HG02973 (cell line): ENCODE results near the gene UBAP2.

Source experiments
- ATAC-seq: cut with Tn5 transposase; IDR thresholded peaks from one replicate; pipeline ENCODE4 v1.9.1; 2021; ENCODE audit warnings: moderate library complexity; ENCODE audit not compliant: unreplicated experiment

Gene UBAP2

GRCh38 chr9:33924978-33925797, 123.5 kb downstream of the UBAP2 start:
- ATAC-seq: no peak

DNA sequence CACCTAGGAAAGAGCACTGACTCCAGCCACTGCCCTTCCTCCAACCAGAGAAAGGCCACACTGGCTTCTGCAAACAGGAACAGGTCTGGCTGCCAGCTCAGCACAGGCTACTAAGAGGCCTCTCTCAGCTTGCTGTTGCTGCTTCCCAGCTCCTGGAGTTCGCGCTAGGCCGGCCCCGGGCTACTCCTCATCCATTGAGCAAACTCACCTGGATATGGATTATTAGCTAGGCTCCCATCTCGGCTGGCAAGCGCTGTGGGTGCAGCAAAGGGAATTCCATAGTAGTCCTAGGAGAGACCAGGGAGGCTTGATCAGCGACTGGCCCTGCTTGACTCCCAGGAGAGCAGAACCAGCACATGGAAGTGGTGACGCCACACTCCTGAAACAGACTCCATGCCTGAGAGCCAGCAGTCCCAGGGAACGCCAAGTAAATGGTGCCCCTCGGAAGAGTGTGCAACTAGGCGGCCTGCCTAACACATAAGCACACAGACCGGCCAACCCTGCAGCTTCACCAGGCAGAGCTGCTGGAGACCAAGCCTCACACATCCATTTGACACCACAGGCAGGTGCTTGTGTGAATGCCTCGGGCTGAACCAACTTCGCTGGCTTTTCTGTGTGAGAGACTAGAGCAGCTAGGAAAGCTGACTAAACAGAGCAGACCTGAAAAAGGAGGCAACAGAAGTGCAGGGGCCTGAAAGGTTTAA, 124.5 kb downstream of the UBAP2 start:
- ATAC-seq: no peak

DNA sequence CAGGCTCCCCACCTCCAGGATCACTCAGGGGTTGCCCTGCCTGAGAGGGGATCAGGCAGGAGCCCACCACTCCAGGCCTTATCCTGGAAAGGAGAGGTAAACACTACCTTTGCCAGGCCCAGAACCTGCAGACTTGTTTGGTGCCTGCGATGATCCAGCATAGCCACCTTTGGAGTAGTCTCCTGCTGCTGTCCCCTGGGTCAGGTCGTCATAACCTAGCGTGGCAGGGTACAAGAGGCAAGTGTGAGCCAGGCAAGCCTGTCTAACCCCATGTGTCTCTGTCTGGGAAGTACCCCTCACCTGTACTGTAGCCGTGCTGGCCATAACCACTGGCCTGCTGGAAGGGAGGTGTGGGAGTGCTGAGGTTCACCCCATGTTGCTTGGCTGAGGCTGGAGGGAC, 125.6 kb downstream of the UBAP2 start:
- no peak for ATAC-seq

- ATAC-seq: no peak
Observed at GRCh38 chr9:33921967-33922895, 126.5 kb downstream of the UBAP2 start.

DNA sequence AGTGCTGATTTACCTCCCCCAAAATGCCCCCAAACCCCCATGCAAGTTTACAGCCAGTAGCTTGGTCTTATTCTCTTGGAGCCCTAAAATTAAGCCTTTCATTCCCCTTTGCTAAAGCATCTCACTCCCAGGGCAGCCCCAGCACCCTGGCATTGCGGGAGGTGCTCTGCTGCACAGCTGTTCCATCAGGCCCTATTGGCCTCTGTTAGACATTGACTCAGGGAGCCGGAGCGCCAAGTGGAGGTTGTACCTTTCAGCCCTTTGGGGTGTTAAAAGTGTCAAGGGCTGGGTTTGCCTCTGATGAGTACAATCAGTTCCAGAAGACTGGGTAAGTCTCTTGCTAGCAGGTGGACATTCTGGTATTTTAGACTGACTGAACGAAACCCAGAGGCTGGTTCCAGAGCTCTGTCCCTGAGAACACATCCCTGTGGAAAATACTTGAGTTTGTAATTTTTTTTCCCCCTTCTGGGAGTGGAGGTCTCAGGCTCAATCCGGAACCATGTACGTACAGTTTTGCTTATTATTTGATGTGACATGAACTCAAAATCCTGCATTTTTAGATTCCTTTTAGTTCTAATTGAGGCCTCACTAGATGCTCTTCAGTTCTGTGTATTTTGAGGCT, 129.3 kb downstream of the UBAP2 start:
- no peak for ATAC-seq

DNA sequence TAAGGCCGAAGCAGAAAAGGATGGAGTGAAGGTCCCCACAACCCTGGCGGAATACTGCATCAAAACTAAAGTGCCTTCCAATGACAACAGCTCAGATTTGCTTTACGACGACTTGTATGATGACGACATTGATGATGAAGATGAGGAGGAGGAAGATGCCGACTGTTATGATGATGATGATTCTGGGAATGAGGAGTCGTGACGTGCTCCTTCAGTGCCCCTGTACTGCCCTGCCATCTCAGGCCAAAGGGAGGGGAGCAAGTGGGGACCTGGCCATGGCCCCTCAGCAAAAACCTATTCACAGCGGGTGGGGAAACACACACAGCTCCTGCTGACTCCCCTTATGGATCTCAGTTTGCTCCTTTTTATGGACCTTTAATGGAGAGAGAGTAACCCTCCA, 131.7 kb downstream of the UBAP2 start:
- ATAC-seq: no peak

DNA sequence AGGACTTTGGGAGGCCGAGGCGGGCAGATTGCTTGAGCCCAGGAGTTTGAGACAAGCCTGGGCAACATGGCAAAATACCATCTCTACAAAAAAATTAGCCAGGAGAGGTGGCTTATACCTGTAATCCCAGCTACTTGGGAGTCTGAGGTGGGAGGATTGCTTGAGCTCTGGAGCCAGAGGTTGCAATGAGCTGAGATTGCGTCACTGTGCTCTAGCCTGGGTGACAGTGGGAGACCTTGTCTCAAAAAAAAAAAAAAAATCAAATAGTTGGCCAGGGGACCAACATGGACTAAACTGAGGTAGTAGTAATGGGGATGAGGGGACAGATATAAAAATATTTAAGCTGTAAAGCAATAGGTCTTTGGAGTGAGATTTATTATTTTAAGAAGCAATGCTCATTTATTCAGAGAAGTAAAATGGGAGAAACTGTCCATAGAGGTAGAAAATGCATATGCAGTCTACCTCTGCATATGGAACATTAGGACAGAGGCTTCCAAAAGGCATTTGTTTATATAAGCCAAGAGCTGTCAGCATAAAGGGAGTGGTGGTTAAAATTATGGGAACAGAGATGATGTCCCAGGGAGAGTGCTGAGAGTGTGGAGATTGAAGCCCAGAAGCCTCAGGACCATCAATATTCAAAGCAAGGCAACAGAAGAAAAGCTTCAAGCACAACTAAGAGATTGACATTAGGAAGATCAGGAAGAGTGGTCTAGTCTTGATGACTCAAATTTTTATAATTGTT, 133.6 kb downstream of the UBAP2 start:
- no peak for ATAC-seq

- no peak for ATAC-seq
Observed at GRCh38 chr9:33913541-33913940, 135.1 kb downstream of the UBAP2 start.

DNA sequence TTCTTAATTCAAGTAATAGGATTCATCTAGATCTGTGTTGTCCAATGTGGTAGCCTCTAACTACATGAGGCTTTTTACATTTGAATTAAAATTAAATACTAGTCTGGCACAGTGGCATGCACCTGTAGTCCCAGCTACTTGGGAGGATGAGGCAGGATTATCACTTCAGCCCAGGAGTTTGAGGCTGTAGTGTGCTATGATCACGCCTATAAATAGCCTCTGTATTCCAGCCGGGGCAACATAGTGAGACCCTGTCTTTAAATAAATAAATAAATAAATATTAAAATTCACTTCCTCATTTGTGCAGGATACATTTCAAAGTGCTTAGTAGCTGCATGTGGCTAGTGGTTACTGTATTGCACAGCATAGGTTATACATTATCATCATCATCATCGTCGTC, 139.9 kb downstream of the UBAP2 start:
- ATAC-seq: no peak

DNA sequence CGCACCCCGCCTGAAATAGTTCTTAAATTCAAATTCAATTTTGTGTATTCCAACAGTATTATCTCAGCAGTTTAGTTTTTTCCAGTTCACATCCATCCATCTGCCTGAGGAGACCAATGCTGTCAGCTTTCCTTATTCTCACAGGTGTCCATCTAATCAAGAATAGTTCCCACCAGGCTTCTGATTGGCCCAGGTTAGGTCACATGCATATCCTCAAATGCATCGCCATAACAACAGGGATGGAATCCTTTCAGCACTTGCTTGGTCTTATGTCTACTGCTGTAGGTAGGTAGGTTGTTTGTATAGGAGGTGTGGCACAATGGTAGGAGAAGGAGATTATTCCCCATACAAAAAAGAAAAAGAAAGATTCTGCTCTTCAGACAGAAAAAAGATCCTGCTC, 140.6 kb downstream of the UBAP2 start:
- no peak for ATAC-seq

GRCh38 chr9:33907347-33907746, 141.3 kb downstream of the UBAP2 start:
- no peak for ATAC-seq

DNA sequence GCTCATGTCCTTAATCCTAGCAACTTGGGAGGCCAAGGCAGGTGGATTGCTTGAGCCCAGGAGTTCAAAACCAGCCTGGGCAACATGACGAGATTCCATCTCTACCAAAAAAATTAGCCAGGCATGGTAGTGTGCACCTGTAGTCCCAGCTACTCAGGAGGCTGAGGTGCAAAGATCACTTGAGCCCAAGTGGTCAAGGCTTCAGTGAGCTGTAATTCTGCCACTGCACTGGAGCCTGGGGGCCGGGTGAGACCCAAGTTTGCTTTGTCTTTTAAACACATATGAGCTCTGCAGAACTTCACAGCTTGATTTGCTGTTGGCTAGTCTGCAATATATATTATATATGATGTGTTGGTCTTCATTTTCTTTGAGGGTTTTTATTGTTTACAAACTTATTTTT, 141.9 kb downstream of the UBAP2 start:
- ATAC-seq: no peak

GRCh38 chr9:33905137-33905536, 143.6 kb downstream of the UBAP2 start:
- no peak for ATAC-seq

- ATAC-seq: no peak
Observed at GRCh38 chr9:33903157-33903780, 145.4 kb downstream of the UBAP2 start.

GRCh38 chr9:33894316-33894715, 154.4 kb downstream of the UBAP2 start:
- no peak for ATAC-seq

- ATAC-seq: no peak
Observed at GRCh38 chr9:33893861-33894260, 154.8 kb downstream of the UBAP2 start.

GRCh38 chr9:33885948-33886347, 162.7 kb downstream of the UBAP2 start:
- ATAC-seq: no peak

DNA sequence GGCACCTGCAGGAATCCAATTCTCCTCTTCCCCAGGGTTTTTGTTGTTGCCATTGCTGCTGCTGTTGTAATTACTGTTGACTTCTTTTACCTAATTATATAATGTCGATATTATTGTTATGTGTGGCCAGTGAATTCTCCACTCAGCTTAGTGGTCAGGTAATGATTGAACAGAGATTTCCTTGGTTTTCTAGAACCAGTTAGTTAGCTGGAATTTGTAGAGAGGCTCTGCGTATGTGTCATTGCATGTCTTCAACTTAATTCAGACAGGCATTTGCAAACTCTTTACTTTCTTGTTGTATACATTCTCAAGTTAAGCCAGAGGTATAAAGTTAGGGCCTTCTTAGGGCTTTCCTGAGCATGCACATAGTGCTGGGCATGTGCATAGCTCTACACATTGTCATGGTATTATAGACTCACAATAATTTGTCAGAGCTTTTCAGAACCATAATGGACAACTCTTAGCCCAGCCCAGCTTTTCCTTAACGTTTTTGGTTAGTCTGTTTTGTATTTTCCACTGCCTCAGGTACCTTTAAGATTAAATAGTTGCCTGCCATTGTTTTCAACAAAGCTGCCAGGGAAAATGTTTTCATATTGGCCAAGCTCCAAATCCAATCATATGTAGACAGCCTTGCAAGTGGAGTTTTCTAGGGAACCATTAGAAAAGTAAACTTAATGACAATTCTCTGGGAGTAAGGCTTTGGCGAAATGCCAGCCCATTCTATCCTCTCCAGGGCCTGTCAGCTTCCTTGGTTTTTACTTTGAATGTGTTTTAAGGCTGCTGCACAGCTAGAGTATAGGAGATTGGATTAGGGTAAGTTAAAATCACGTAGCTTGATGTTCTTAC, 163.6 kb downstream of the UBAP2 start:
- ATAC-seq: no peak

GRCh38 chr9:33881635-33882034, 167.1 kb downstream of the UBAP2 start:
- no peak for ATAC-seq
